ENCODE measurements around the gene TSPAN4. TPM values are rescaled to one million over a fixed set of nuclear protein-coding genes. Genes with fewer than 3 reads are reported as not detected.

Gene TSPAN4
- total and polyA plus RNA-seq, 9 of the 15 experiments (the other 6 are each of a cell fraction or from before 2014, with no cell fraction given) = 0.07 to 31.0 (median 15.7) TPM

DNA sequence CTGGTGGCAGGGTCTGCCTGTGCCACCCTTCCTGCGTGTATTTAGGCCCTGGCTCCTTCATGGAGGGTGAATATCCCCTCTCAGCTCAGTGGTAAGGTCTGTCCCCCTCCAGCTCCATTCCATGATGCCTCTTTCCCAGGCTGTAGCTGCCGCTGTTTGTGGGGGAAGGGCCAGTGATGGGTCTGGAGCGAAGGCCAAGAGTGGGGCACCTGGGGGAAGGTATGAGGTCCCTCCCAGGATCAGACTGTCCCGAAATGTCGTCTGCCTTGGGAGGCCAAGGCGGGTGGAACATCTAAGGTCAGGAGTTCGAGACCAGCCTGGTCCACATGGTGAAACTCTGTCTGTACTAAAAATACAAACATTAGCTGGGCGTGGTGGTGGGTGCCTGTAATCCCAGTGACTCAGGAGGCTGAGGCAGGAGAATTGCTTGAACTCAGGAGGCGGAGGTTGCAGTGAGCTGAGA, 8.8 kb upstream of the TSPAN4 start:
- CTCF ChIA-PET (ENCODE audit: low intra/inter-chr PET ratio) = no interaction called here
- H3K9ac ChIP-seq (ENCODE audit: insufficient read depth in 1 of 2, low read depth in 2 of 2, low read length in 2 of 2) = peak overlapping the region; percentile 92 to 95
- peak overlapping the region; percentile 94 for H3K27ac ChIP-seq (ENCODE audit: extremely low read depth, low read depth, low read length)
- DNase-seq (ENCODE audit: extremely low read depth in 1 of 4, low spot score in 3 of 4) (peak in 1 of 4 experiments; percentile 55), ATAC-seq (no peak), FAIRE-seq (peak; percentile 49)
- WGBS (ENCODE audit: insufficient coverage, low coverage, missing lambda C conversion rate) = 5% methylated on average over 8 of the region's 9 CpGs
- H3K27me3 ChIP-seq (ENCODE audit: control insufficient read depth in 2 of 2, insufficient read depth in 2 of 2, low read length in 2 of 2) = no peaks in the 10 kb centered on the region
- intact Hi-C loops (cut with micrococcal nuclease) (loop anchor here (2.0 kb wide), 1 partner anchor 29 kb away; the partner anchor contains the start of gene PIDD1), in situ Hi-C loops (cut with MboI) (no loop called here)
- no peaks in the 10 kb centered on the region for H3K9me3 ChIP-seq (replicated peaks; ENCODE audit: control insufficient read depth, insufficient read depth, low read depth, low read length)
- H3K36me3 ChIP-seq (ENCODE audit: control insufficient read depth, insufficient read depth, low read length) = peaks cover 46% of the 10 kb centered on the region; the same call in 2 of the 3 replicates
- H3K4me3 ChIP-seq = peak overlapping the region; percentile 87
- H2AFZ ChIP-seq (ENCODE audit: low read depth, low read length) = no peak overlapping the region
- peaks cover 50% of the 10 kb centered on the region for H3K79me2 ChIP-seq (ENCODE audit: control insufficient read depth, insufficient read depth, low read length)
- BruUV-seq (replicated peaks) = no TSS peak
- peaks cover 7% of the 10 kb centered on the region for H4K20me1 ChIP-seq (replicated peaks; ENCODE audit: control insufficient read depth, insufficient read depth, low read length)
- H3K4me2 ChIP-seq (ENCODE audit: insufficient read depth, low read length) = peak overlapping the region; percentile 85
- H3K9me1 ChIP-seq (ENCODE audit: control insufficient read depth, insufficient read depth, low read length) = peaks cover 2% of the 10 kb centered on the region
- POLR2A ChIA-PET = interaction anchor here (0.5 to 2.2 kb wide), 7 partner anchors 8 to 359 kb away, joined by 3 to 20 read pairs (median 4); partner anchors contain the start of genes PNPLA2, POLR2L and TSPAN4
- peaks cover 20 to 91% of the 10 kb centered on the region in 2 experiments; a peak in 4 of 5 replicates for H3K4me1 ChIP-seq (replicated peaks in 1 of 2; ENCODE audit: control insufficient read depth in 2 of 2, insufficient read depth in 2 of 2, low read length in 2 of 2)
- TF ChIP-seq, protein P1, sequence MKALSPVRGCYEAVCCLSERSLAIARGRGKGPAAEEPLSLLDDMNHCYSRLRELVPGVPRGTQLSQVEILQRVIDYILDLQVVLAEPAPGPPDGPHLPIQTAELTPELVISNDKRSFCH (CRISPR knock-in tag; IDR thresholded peaks at IDR 0.05) = no peak
- TF ChIP-seq, protein P1 (tag; IDR thresholded peaks at IDR 0.05) = no peak
- TF ChIP-seq SMAD3 (CRISPR knock-in tag; conservative IDR thresholded peaks at IDR 0.05) (no peak), SPI1 (IDR thresholded peaks at IDR 0.05; ENCODE audit: borderline replicate concordance, low read depth, low read length) (no peak), ZNF24 (IDR thresholded peaks at IDR 0.05) (no peak), ADNP (tag; IDR thresholded peaks at IDR 0.05) (no peak), ARID1B (IDR thresholded peaks at IDR 0.05) (no peak), ZNF217 (CRISPR knock-in tag; IDR thresholded peaks at IDR 0.05) (no peak), ZNF316 (IDR thresholded peaks at IDR 0.05) (0 out of 2 replicates have a peak, but pooled peaks have one; percentile 13), PML (IDR thresholded peaks at IDR 0.05; ENCODE audit: low read length) (no peak), SUPT5H (IDR thresholded peaks at IDR 0.05) (0 out of 2 replicates have a peak, but pooled peaks have one; percentile 29), DPF2 (IDR thresholded peaks at IDR 0.05) (peak; percentile 50; the same call in 1 of the 2 replicates), ZNF717 (CRISPR knock-in tag; IDR thresholded peaks at IDR 0.05) (no peak)
- TF ChIP-seq, protein P2, sequence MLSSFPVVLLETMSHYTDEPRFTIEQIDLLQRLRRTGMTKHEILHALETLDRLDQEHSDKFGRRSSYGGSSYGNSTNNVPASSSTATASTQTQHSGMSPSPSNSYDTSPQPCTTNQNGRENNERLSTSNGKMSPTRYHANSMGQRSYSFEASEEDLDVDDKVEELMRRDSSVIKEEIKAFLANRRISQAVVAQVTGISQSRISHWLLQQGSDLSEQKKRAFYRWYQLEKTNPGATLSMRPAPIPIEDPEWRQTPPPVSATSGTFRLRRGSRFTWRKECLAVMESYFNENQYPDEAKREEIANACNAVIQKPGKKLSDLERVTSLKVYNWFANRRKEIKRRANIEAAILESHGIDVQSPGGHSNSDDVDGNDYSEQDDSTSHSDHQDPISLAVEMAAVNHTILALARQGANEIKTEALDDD (IDR thresholded peaks at IDR 0.05) = no peak
- TF ChIP-seq, protein P3, sequence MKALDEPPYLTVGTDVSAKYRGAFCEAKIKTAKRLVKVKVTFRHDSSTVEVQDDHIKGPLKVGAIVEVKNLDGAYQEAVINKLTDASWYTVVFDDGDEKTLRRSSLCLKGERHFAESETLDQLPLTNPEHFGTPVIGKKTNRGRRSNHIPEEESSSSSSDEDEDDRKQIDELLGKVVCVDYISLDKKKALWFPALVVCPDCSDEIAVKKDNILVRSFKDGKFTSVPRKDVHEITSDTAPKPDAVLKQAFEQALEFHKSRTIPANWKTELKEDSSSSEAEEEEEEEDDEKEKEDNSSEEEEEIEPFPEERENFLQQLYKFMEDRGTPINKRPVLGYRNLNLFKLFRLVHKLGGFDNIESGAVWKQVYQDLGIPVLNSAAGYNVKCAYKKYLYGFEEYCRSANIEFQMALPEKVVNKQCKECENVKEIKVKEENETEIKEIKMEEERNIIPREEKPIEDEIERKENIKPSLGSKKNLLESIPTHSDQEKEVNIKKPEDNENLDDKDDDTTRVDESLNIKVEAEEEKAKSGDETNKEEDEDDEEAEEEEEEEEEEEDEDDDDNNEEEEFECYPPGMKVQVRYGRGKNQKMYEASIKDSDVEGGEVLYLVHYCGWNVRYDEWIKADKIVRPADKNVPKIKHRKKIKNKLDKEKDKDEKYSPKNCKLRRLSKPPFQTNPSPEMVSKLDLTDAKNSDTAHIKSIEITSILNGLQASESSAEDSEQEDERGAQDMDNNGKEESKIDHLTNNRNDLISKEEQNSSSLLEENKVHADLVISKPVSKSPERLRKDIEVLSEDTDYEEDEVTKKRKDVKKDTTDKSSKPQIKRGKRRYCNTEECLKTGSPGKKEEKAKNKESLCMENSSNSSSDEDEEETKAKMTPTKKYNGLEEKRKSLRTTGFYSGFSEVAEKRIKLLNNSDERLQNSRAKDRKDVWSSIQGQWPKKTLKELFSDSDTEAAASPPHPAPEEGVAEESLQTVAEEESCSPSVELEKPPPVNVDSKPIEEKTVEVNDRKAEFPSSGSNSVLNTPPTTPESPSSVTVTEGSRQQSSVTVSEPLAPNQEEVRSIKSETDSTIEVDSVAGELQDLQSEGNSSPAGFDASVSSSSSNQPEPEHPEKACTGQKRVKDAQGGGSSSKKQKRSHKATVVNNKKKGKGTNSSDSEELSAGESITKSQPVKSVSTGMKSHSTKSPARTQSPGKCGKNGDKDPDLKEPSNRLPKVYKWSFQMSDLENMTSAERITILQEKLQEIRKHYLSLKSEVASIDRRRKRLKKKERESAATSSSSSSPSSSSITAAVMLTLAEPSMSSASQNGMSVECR (CRISPR knock-in tag; IDR thresholded peaks at IDR 0.05) = no peak

Data from K562 (cell line).